Naive B cell (primary cell): Measurements from ENCODE around the gene SUPT5H. TPM values are rescaled to one million over a fixed set of nuclear protein-coding genes. Genes with fewer than 3 reads are reported as not detected.

Source experiments
- ATAC-seq, 2 donors: fragments of 150-1000 bp; cut with Tn5 transposase; 2 replicates each; pipeline ENCODE4 v1.10.0; 2021; ENCODE audit warnings: low read depth in 2 of 2, mild to moderate bottlenecking in 2 of 2, moderate library complexity in 2 of 2
- DNase-seq: peaks from one replicate; pipeline ENCODE4 v3.0.0; 2022
- H3K27ac Mint-ChIP-seq, 6 donors: one replicate each; pipeline ENCODE4 v1.8.0; 2020 to 2022; ENCODE audit warnings: mild to moderate bottlenecking in 6 of 6, mixed read lengths in 6 of 6, moderate library complexity in 5 of 6, inconsistent platforms in 2 of 6
- H3K27me3 Mint-ChIP-seq, 3 donors: one replicate each; pipeline ENCODE4 v1.8.0; 2021 to 2022; ENCODE audit warnings: mixed read lengths in 3 of 3, mild to moderate bottlenecking in 1 of 3
- H3K36me3 Mint-ChIP-seq, 2 donors: one replicate each; pipeline ENCODE4 v1.8.0; 2020 to 2022; ENCODE audit warnings: mixed read lengths in 2 of 2, inconsistent platforms in 1 of 2, mild to moderate bottlenecking in 1 of 2
- H3K4me1 Mint-ChIP-seq, 3 donors: one replicate each; pipeline ENCODE4 v1.8.0; 2020 to 2022; ENCODE audit warnings: mixed read lengths in 3 of 3, inconsistent platforms in 1 of 3, mild to moderate bottlenecking in 1 of 3, moderate library complexity in 1 of 3
- H3K4me3 Mint-ChIP-seq, 8 donors: one replicate each; pipeline ENCODE4 v1.8.0; 2020 to 2022; ENCODE audit warnings: mild to moderate bottlenecking in 8 of 8, mixed read lengths in 8 of 8, moderate library complexity in 8 of 8, inconsistent platforms in 2 of 8
- H3K9me3 Mint-ChIP-seq, 7 donors: one replicate each; pipeline ENCODE4 v1.8.0; 2020 to 2022; ENCODE audit warnings: mixed read lengths in 7 of 7, mild to moderate bottlenecking in 5 of 7, inconsistent platforms in 2 of 7, moderate library complexity in 1 of 7
- polyA plus RNA-seq, 6 donors: library from polyadenylated mRNA; unstranded; fragments of 300-500 nt; fragmentation: Illumina TruSeq; gene quantifications; one replicate each; pipeline ENCODE4 v1.2.3, GENCODE V29; 2021; ENCODE audit warnings: low read depth in 6 of 6

SUPT5H gene
- polyA plus RNA-seq, 6 donors from 2014 or later, result 48.1 to 119 (median 81.6) TPM

DNA sequence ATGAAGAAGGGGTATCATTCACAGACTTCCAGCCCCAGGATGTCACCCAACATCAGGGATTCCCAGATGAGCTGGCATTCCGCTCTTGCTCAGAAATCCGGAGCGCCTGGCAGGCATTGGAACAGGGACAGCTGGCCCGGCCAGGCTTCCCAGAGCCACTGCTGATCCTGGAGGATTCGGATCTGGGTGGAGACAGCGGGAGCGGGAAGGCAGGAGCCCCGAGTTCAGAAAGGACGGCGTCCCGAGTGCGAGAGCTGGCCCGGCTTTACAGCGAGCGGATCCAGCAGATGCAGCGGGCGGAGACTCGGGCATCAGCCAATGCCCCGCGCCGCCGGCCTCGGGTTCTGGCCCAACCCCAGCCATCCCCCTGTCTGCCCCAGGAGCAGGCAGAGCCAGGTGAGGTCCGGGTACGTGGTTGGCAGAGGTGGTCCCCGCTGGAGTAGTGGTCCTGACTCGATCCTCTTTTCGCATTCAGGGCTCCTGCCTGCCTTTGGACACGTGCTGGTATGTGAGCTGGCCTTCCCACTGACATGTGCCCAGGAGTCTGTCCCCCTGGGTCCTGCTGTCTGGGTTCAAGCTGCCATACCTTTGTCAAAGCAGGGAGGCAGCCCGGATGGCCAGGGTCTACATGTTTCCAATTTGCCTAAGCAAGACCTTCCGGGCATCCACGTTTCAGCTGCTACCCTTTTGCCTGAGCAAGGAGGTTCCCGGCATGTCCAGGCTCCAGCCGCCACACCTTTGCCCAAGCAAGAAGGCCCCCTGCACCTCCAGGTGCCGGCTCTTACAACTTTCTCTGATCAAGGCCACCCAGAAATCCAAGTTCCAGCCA is 21.9 kb upstream of the SUPT5H start:
- Mint-ChIP-seq H3K4me1 (peaks cover 3 to 13% (median 6%) of the 10 kb centered on the region in 3 donors), H3K9me3 (no peaks in the 10 kb centered on the region), H3K4me3 (no peak overlapping the region), H3K27ac (peak overlapping the region in 2 of 6 donors; percentile 59 to 67), H3K36me3 (no peaks in the 10 kb centered on the region), H3K27me3 (no peaks in the 10 kb centered on the region)
- DNase-seq (no peak), ATAC-seq (no peak)

DNA sequence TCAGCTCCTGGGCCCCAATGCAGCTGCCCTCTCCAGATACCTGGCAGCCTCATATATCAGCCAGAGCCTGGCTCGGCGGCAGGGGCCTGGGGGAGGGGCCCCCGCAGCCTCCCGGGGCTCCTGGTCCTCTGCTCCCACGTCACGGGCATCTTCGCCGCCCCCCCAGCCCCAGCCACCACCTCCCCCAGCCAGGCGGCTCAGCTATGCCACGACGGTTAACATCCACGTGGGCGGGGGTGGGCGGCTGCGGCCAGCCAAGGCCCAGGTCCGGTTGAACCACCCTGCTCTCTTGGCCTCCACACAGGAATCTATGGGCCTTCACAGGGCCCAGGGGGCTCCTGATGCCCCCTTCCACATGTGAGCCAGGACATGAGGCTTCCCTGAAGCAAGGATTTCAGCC is 20.4 kb upstream of the SUPT5H start:
- Mint-ChIP-seq H3K27ac (peak overlapping the region in 2 of 6 donors; percentile 63 to 80), H3K4me3 (no peak overlapping the region), H3K9me3 (no peaks in the 10 kb centered on the region), H3K4me1 (peaks cover 3 to 13% (median 6%) of the 10 kb centered on the region in 3 donors), H3K27me3 (no peaks in the 10 kb centered on the region), H3K36me3 (no peaks in the 10 kb centered on the region)
- ATAC-seq (no peak), DNase-seq (no peak)

DNA sequence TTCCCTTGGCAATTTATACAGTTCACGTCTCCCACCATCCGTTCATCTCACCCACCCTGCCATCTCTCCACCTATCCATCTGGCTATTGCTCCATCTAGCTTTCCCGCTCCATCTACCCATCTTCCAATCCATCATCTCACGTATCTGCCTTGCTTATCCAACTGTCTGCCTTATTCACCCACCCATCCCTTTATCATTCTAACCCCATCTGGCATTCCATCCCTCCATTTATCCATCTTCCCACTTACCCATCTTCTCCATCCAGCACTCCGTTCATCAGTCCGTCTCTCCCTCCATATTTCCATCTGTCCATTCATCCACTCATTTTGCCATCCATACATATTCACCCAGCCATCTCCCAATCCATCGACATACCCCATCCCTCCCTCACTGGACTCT is 19.6 kb upstream of the SUPT5H start:
- H3K27ac Mint-ChIP-seq, result peak overlapping the region in 2 of 6 donors; percentile 1 to 65
- H3K36me3 Mint-ChIP-seq, result no peaks in the 10 kb centered on the region
- H3K4me3 Mint-ChIP-seq, result no peak overlapping the region
- ATAC-seq (no peak), DNase-seq (no peak)
- H3K27me3 Mint-ChIP-seq, result no peaks in the 10 kb centered on the region
- no peaks in the 10 kb centered on the region for H3K9me3 Mint-ChIP-seq
- H3K4me1 Mint-ChIP-seq, result peaks cover 3 to 13% (median 6%) of the 10 kb centered on the region in 3 donors

DNA sequence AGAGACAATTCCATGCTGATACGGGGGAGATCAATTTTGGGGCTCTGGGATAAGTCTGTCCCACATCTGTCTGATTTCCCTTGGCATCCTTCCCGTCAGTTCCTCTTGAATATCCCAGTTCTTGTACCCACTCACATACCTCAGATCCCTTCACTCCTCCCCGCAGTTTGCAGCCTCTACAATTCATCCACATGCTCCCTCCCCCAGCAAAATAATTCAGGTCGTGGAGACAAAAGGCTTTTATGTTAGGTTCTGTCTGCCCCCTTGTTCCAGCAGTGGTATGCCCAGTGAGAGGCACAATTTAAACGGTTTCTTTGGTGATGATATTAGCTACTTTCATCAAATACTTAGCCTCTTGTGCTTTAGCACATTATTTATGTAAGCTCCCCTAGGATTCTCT is 19.2 kb upstream of the SUPT5H start:
- H3K4me3 Mint-ChIP-seq, result peak overlapping the region in 1 of 8 donors; percentile 27

DNA sequence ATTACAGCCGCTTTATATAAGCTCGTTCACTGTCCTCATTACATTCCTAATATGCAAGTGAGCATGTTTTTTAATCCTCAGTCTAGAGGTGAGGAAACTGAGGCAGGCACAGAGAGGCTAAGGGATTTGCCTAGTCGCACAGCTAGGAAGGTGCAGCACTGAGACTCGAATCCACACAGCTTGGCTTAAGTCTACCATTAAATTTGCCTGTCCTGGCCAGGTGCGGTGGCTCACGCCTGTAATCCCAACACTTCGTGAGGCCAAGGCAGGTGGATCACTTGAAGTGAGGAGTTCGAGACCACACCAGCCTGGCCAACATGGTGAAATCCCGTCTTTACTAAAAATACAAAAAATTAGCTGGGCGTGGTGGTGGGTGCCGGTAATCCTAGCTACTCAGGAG is 17.7 kb upstream of the SUPT5H start:
- Mint-ChIP-seq H3K9me3 (no peaks in the 10 kb centered on the region), H3K4me1 (peaks cover 6 to 18% (median 6%) of the 10 kb centered on the region in 3 donors), H3K27me3 (no peaks in the 10 kb centered on the region), H3K36me3 (no peaks in the 10 kb centered on the region), H3K4me3 (no peak overlapping the region), H3K27ac (no peak overlapping the region)
- DNase-seq, result no peak
- no peak for ATAC-seq

More for the DNA sequence above, 19.2 kb upstream of the SUPT5H start:
- Mint-ChIP-seq H3K4me1 (peaks cover 3 to 13% (median 6%) of the 10 kb centered on the region in 3 donors), H3K36me3 (no peaks in the 10 kb centered on the region), H3K27me3 (no peaks in the 10 kb centered on the region), H3K9me3 (no peaks in the 10 kb centered on the region), H3K27ac (peak overlapping the region in 3 of 6 donors; percentile 1 to 33 (median 21))
- DNase-seq, result no peak
- no peak for ATAC-seq

DNA sequence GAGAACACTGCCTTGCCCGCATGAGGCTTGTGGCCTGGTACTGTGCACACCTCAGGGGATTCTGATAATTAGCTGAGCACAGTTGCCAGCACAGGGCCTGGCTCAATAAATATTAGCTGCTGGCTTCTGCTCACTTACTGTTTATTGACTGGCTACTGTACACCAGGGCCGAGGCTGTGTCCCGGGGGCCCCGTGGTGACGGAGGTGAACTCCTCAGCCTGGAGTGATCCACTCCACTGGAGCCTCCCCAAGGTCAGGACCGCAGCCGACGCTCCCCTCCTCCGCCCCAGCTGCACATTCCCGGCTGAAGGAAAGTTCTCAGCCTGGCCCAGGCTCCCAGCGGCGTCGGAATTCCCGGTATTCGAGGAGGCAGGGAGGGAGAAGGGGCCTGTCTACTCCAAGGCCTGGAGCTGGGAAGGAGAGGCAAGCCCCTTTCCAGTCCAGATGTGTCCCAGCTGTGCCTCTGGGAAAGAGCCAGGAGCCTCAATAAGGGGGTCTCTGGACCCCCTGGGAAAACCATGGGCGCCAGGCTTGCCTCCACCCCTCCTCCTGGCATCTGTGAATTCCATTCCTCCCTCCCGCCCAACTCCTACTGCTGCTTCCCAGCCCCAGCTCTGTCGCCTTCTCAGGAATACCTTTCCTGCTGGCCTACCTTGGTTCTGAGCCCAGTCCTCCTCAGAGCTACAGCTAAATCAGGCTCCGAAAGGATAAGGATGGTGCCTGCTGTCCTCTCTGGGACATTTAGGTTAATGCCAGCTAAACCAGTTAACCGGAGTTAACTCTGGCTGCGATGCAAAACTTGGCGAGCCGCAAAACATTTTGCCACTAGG is 16.9 kb upstream of the SUPT5H start:
- no peak overlapping the region for H3K4me3 Mint-ChIP-seq
- H3K36me3 Mint-ChIP-seq, result no peaks in the 10 kb centered on the region
- peaks cover 9 to 23% (median 14%) of the 10 kb centered on the region in 3 donors for H3K4me1 Mint-ChIP-seq
- no peaks in the 10 kb centered on the region for H3K27me3 Mint-ChIP-seq
- H3K9me3 Mint-ChIP-seq, result no peaks in the 10 kb centered on the region
- DNase-seq (no peak), ATAC-seq (no peak)
- H3K27ac Mint-ChIP-seq, result no peak overlapping the region

DNA sequence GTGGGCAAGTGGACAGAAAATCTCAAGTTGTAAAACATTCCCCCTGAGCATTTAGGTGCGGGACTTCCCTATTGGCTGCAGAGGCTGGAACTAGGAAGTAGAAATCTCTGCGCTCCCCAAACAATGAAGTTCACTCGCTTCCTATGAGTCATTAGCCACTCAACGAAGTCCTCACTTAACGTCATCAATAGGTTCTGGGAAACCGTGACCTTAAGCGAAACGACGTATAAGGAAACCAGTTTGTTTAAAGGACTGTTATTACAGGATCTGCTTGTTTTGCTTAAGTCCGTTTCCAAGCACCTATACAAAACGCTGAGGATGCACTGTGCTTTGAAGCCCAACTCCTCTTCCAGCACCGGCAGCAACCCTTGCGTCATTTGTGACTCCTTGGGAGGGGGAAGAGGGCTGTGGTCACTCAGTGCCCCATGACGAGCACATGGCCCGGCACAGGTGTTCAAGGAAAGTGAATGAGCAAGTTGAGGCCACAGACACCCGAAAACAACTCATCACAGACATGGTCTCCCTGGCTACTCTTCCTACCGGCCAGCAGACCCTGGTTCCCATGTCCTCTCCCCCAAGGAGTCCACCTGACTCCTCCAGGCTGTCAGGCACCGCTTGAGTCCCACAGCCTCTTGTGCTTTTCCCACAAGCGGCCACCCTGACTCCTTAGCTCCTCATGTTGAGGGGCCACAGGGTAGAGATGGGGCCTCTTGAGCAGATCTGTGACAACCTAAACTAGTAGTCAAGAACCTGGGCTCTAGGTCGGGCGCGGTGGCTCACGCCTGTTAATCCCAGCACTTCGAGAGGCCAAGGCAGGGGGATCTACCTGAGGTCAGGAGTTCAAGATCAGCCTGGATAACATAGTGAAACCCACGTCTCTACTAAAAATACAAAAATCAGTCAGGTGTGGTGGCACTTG is 14.4 kb upstream of the SUPT5H start:
- peak in 1 of 2 donors; percentile 34 for ATAC-seq
- Mint-ChIP-seq H3K4me3 (peak overlapping the region in 2 of 8 donors; percentile 29 to 56), H3K27me3 (no peaks in the 10 kb centered on the region), H3K4me1 (peaks cover 22 to 35% (median 35%) of the 10 kb centered on the region in 3 donors), H3K27ac (peak overlapping the region in 1 of 6 donors; percentile 73), H3K9me3 (no peaks in the 10 kb centered on the region), H3K36me3 (peaks cover 6 to 9% of the 10 kb centered on the region in 2 donors)
- no peak for DNase-seq

DNA sequence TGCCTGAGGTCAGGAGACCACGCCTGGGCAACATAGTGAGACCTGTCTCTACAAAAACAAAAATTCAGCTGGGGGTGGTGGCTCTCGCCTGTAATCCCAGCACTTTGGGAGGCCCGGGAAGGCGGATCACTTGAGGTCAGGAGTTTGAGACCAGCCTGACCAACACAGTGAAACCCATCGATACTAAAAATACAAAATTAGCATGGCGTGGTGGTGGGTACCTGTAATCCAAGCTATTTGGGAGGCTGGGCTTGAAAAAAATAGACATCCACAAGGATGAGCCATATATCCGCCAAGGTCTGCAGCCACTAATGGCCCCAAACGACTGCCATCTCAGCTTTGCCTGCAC is 12.7 kb upstream of the SUPT5H start:
- Mint-ChIP-seq H3K27ac (peak overlapping the region in 3 of 6 donors; percentile 15 to 72 (median 62)), H3K9me3 (no peaks in the 10 kb centered on the region), H3K36me3 (peaks cover 6 to 10% of the 10 kb centered on the region in 2 donors), H3K4me3 (peak overlapping the region in 2 of 8 donors; percentile 54 to 95), H3K27me3 (peaks cover 0 to 3% (median 0%) of the 10 kb centered on the region in 3 donors), H3K4me1 (peaks cover 29 to 48% (median 41%) of the 10 kb centered on the region in 3 donors)
- ATAC-seq (no peak), DNase-seq (no peak)

DNA sequence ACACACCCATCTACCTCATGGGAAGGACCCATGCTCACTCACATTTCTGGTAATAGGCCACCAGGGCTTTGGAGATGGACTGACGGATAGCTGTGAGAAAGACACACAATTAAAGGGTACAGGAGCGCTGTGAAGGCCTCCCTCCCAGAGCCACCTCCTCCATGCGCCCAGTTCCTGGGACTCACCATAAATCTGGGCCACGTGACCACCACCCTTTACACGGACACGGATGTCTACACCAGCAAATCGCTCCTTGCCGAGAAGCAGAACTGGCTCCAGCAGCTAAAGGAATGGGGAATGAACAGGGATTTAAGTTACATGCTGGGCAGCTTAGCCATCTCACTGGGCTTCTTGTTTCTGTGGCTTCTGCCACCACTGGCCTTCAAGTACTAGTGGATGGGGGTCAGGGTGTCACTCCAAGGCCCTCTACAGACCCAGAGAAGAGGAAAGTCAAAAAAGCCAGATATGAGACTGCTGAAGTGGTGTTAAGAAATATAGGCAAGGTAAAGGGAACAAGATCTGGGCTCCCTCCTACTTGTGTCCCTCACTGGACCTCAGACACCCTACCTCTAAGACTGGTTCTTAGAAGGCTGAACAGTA is 11.8 kb upstream of the SUPT5H start:
- H3K27ac Mint-ChIP-seq, result peak overlapping the region in 5 of 6 donors; percentile 15 to 98 (median 54)
- DNase-seq, result no peak

DNA sequence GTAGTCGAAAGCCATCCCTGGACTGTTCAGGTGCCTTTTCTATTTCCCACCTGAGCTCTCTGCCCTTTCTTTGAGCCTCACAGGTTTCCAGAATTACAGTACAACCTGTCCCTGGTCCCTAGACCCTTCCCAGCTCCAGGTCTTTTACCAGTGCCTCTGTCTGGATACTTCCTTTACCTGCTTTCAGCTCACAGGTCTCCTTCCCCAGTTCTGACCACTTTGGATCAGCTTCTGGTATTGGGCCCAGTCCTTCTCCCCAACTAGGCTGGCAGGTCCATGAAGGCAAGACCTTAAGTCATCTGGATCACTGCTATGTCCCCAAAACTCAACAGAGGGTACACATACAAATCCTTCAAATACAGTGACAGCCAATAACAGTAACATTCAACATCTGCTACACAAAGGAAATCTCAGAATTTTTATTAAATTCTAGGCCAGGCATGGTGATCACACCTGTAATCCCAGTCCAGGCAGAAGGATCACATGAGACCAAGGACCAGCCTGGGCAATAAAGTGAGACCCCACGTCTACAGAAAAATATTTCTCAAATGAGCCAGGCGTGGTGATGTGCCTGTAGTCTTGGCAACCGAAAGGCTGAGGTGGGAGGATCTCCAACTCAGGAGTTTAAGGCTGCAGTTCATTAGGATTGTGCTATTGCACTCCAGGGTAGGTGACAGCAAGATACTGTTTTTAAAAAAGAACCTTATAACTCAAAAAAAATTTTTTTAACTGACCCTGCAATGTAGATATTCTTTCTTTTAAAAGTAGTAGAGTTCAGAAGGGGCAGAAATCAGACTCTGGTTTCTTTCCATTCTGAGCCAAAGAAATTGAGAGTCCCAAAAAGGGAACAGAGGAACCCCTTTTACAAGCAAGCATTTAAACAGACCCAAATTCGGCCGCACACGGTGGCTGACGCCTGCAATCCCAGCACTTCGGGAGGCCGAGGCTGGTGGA is 11.0 kb upstream of the SUPT5H start:
- H3K27me3 Mint-ChIP-seq, result peaks cover 0 to 5% (median 0%) of the 10 kb centered on the region in 3 donors
- H3K36me3 Mint-ChIP-seq, result peaks cover 6 to 10% of the 10 kb centered on the region in 2 donors
- no peaks in the 10 kb centered on the region for H3K9me3 Mint-ChIP-seq
- H3K27ac Mint-ChIP-seq, result peak overlapping the region in 5 of 6 donors; percentile 30 to 100 (median 98)
- ATAC-seq (no peak), DNase-seq (no peak)
- peak overlapping the region; percentile 78 to 100 (median 99) for H3K4me3 Mint-ChIP-seq
- peaks cover 29 to 48% (median 41%) of the 10 kb centered on the region in 3 donors for H3K4me1 Mint-ChIP-seq

More for the DNA sequence above, 11.8 kb upstream of the SUPT5H start:
- peaks cover 6 to 10% of the 10 kb centered on the region in 2 donors for H3K36me3 Mint-ChIP-seq
- H3K27me3 Mint-ChIP-seq, result peaks cover 0 to 5% (median 0%) of the 10 kb centered on the region in 3 donors
- no peaks in the 10 kb centered on the region for H3K9me3 Mint-ChIP-seq
- H3K4me3 Mint-ChIP-seq, result peak overlapping the region in 7 of 8 donors; percentile 6 to 100 (median 78)
- peaks cover 29 to 48% (median 41%) of the 10 kb centered on the region in 3 donors for H3K4me1 Mint-ChIP-seq
- ATAC-seq, result no peak

DNA sequence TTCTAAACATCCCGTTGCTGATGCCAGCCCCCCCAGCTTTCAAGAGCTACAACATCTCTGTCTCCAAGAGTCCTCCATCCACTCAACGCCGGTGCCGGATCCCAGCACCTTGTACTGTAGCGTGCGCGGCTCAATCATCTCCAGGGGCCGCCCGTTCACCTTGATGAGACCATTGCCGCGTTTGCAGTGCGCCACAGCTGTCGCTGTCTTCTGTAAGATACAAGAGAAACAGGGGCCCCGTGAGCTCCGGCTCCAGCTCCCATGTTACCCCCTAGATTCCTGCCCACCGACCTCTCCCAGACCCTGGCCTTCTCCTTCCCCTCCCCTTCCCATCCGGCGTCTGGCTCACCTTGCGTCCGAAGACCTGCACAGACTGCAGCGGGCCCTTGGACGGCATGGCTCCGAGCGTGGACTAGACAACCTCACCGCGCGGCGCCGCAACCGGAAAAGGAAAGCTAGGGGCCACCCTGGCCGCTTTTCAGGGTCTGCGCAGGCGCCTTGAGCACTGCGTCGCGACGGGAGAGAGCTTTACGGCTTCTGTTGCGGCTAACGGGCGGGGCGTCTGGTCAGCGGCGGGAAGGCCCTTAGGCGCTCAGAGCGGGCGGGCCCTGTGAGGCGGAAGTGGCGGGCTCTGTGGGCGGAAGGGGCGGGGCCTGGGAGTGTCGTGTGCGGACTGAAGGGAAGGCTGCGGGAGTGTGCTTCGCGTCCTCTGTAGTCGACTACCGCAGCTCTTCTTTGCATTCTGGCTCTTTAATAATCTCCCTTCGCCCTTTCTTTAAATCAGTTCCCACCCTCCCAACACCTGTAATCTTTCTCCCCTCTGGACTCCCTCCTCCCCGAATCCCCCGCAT is 9.7 kb upstream of the SUPT5H start, which contains the start of gene RPS16:
RPS16 (minus strand) TSS at position 451 of the 851 bp plus-strand sequence; CDS start at position 397, 54 bp downstream.
- ATAC-seq (peak; percentile 92 to 94), DNase-seq (peak; percentile 98)
- H3K36me3 Mint-ChIP-seq, result peaks cover 6 to 10% of the 10 kb centered on the region in 2 donors
- no peaks in the 10 kb centered on the region for H3K9me3 Mint-ChIP-seq
- peak within 1 kb of the TSS; percentile 95 to 100 (median 100) for H3K4me3 Mint-ChIP-seq
- H3K27ac Mint-ChIP-seq, result peak within 1 kb of the TSS; percentile 98 to 100 (median 99)
- peaks cover 34 to 50% (median 49%) of the 10 kb centered on the region in 3 donors for H3K4me1 Mint-ChIP-seq
- H3K27me3 Mint-ChIP-seq, result peaks cover 0 to 5% (median 0%) of the 10 kb centered on the region in 3 donors
